ENCODE results near the gene CDO1.

CDO1 gene

GRCh38 chr5:115807654-115808052 is 8.8 kb downstream of the CDO1 start:
- DNase-seq (ENCODE audit: low read depth) = no peak
- no peak for TF ChIP-seq MYC (IDR thresholded peaks at IDR 0.05; ENCODE audit: low read depth, low read length)
- no peak overlapping the region for H3K4me3 ChIP-seq (ENCODE audit: low read depth, low read length)

- DNase-seq (ENCODE audit: low read depth) = no peak
- no peak for TF ChIP-seq MAX (IDR thresholded peaks at IDR 0.05; ENCODE audit: low read depth, low read length)
- no peak for TF ChIP-seq CTCF (IDR thresholded peaks at IDR 0.05; ENCODE audit: low read depth, low read length)
- H3K4me3 ChIP-seq (ENCODE audit: low read depth, low read length) = no peak overlapping the region
Observed at GRCh38 chr5:115806986-115807653, 9.3 kb downstream of the CDO1 start.

GRCh38 chr5:115801984-115802383 is 14.5 kb downstream of the CDO1 start:
- H3K4me3 ChIP-seq (ENCODE audit: low read depth, low read length) = no peak overlapping the region
- DNase-seq (ENCODE audit: low read depth) = no peak
- no peak for TF ChIP-seq MAX (IDR thresholded peaks at IDR 0.05; ENCODE audit: low read depth, low read length)
- TF ChIP-seq POLR2A (IDR thresholded peaks at IDR 0.05; ENCODE audit: extremely low read depth, insufficient read length) = no peak
- no peak for TF ChIP-seq MYC (IDR thresholded peaks at IDR 0.05; ENCODE audit: low read depth, low read length)
- TF ChIP-seq CTCF (IDR thresholded peaks at IDR 0.05; ENCODE audit: low read depth, low read length) = no peak

- DNase-seq (ENCODE audit: low read depth) = no peak
- no peak overlapping the region for H3K4me3 ChIP-seq (ENCODE audit: low read depth, low read length)
Observed at GRCh38 chr5:115801152-115801551, 15.3 kb downstream of the CDO1 start.

GRCh38 chr5:115800108-115800507 is 16.4 kb downstream of the CDO1 start:
- no peak for DNase-seq (ENCODE audit: low read depth)
- TF ChIP-seq POLR2A (IDR thresholded peaks at IDR 0.05; ENCODE audit: extremely low read depth, insufficient read length) = no peak
- no peak for TF ChIP-seq CTCF (IDR thresholded peaks at IDR 0.05; ENCODE audit: low read depth, low read length)
- no peak for TF ChIP-seq MYC (IDR thresholded peaks at IDR 0.05; ENCODE audit: low read depth, low read length)
- TF ChIP-seq MAX (IDR thresholded peaks at IDR 0.05; ENCODE audit: low read depth, low read length) = no peak
- H3K4me3 ChIP-seq (ENCODE audit: low read depth, low read length) = no peak overlapping the region

More at GRCh38 chr5:115801152-115801551, 15.3 kb downstream of the CDO1 start:
- no peak for TF ChIP-seq POLR2A (IDR thresholded peaks at IDR 0.05; ENCODE audit: extremely low read depth, insufficient read length)

GRCh38 chr5:115798252-115798651 is 18.2 kb downstream of the CDO1 start:
- no peak for TF ChIP-seq CTCF (IDR thresholded peaks at IDR 0.05; ENCODE audit: low read depth, low read length)
- TF ChIP-seq MYC (IDR thresholded peaks at IDR 0.05; ENCODE audit: low read depth, low read length) = no peak
- TF ChIP-seq POLR2A (IDR thresholded peaks at IDR 0.05; ENCODE audit: extremely low read depth, insufficient read length) = no peak
- no peak for TF ChIP-seq MAX (IDR thresholded peaks at IDR 0.05; ENCODE audit: low read depth, low read length)
- no peak for DNase-seq (ENCODE audit: low read depth)
- H3K4me3 ChIP-seq (ENCODE audit: low read depth, low read length) = no peak overlapping the region

- H3K4me3 ChIP-seq (ENCODE audit: low read depth, low read length) = no peak overlapping the region
- TF ChIP-seq CTCF (IDR thresholded peaks at IDR 0.05; ENCODE audit: low read depth, low read length) (no peak), MAX (IDR thresholded peaks at IDR 0.05; ENCODE audit: low read depth, low read length) (no peak), POLR2A (IDR thresholded peaks at IDR 0.05; ENCODE audit: extremely low read depth, insufficient read length) (no peak), MYC (IDR thresholded peaks at IDR 0.05; ENCODE audit: low read depth, low read length) (no peak)
- no peak for DNase-seq (ENCODE audit: low read depth)
Observed at GRCh38 chr5:115796656-115797055, 19.8 kb downstream of the CDO1 start.
